GM18951 (cell line): Measurements from ENCODE around the gene DNAH9.

ENCODE experiments used
- POLR2A ChIP-seq: IDR thresholded peaks from 4 replicates; pipeline ENCODE4 v1.6.1; 2011; ENCODE audit warnings: mild to moderate bottlenecking; ENCODE audit not compliant: insufficient read length, insufficient read depth; ENCODE audit errors: extremely low read depth
- in situ Hi-C: fragments of 300-500 bp; cut with MboI; formaldehyde crosslinking; loops from one replicate; pipeline ENCODE4 v1.12.0; 2022; ENCODE audit warnings: low sequenced_read_pairs, mixed read lengths, inconsistent platforms; ENCODE audit not compliant: unreplicated experiment

The DNAH9 gene

DNA sequence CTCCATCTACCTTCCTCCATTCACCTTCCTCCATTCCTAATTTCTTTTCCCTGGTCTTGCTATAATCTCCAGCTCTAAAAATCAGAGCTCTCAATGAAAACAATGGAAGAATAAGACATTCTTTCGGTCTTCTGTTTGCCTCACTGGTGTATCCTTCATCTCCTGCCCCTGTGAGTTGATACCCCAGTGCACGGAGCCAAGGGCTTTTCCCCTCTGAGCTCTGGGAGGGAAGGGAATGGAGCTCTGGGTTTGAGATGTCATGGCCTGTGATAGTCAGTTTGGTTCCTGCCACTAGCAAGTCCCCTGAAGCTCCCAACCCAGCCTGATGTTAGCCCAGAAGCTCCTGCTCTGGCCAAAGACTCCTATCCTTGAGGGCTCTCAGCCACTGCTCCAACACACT is 36.6 kb upstream of the DNAH9 start:
- TF ChIP-seq POLR2A = no peak
- in situ Hi-C loops = no loop called here

DNA sequence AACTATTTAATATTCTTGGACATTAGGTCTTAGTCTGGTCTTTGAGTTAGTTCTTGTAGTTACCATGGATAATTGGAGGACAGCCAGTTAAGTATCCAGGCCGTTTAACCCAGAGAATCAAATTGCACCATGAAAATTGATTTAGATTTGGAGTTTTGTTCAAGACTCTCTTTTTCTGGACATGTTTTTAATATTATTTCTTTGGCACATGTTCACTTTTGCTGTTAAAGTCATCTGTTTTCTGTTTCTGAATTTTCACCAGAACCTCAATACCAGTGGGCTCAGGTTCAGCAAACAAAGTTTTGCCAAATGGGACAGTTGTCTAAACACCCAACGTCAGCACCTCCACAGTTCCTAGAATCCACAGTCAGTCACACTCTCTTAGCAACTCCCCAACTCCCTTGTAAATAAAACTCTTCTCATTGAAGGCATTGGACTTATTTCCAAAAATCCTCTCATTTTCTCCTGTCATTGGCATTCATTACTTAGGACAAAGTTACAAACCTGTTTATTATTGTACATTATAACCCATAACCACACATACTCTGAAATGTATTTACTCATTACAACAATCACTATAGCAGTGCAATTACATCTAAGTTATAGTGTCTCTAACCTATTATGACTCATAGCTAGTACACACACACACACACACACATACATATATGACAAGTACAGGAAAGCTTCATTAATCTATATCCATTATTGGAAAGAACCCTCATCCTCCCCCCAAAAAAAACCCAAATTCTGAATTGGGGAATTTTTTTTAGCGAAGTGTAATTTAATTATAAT is 33.5 kb upstream of the DNAH9 start:
- in situ Hi-C loops = no loop called here
- no peak for TF ChIP-seq POLR2A

DNA sequence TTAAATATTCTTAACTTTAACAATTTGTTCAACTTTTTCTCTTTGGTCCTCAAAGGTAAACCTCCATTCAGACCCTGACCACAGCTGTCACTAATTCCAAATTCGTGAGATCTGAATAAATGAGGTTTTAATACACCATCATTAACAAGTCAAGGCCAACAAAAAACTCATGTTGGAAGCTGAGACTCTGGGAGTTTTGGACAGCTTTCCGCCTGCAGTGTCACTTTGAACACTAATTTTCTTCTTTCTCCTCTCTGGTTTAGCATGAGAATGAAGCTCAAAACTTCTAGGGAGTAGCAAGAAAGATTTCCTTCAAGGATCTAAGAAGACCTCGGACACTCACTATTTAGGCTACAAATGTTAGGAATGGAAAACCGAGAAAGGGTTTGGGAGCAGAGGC is 32.7 kb upstream of the DNAH9 start:
- in situ Hi-C loops = no loop called here
- no peak for TF ChIP-seq POLR2A

GRCh38 chr17:11578998-11579397 is 19.3 kb upstream of the DNAH9 start:
- in situ Hi-C loops = no loop called here

GRCh38 chr17:11580677-11581076 is 17.6 kb upstream of the DNAH9 start:
- no peak for TF ChIP-seq POLR2A
- in situ Hi-C loops = no loop called here

More at GRCh38 chr17:11578998-11579397, 19.3 kb upstream of the DNAH9 start:
- no peak for TF ChIP-seq POLR2A

GRCh38 chr17:11582217-11582616 is 16.1 kb upstream of the DNAH9 start:
- in situ Hi-C loops = no loop called here
- no peak for TF ChIP-seq POLR2A

- TF ChIP-seq POLR2A = no peak
- in situ Hi-C loops = no loop called here
These were observed 14.8 kb upstream of the DNAH9 start for GRCh38 chr17:11583306-11583992.

- TF ChIP-seq POLR2A = no peak
- in situ Hi-C loops = no loop called here
These were observed 8.6 kb upstream of the DNAH9 start for GRCh38 chr17:11589716-11590115.

DNA sequence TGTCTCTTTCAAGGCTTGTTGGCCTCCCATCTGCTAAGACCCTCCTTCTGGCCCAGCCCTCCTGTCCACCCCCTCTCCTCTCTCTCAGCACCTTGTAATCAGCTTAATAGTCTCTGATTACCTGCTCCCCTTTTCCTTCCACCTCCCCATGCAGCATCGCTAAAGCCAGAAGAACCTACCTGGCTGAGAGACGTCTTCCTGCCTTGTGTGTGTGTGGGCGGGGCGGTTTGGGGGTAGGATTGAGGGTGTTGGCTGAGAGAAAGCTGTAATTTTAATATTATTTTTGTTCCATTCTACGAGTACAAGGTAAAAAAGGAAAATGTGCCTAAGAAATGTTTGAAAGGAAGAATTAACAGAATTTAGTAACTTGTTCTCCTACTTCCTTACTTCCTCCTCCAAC is 3.4 kb downstream of the DNAH9 start:
- TF ChIP-seq POLR2A = no peak
- in situ Hi-C loops = no loop called here

DNA sequence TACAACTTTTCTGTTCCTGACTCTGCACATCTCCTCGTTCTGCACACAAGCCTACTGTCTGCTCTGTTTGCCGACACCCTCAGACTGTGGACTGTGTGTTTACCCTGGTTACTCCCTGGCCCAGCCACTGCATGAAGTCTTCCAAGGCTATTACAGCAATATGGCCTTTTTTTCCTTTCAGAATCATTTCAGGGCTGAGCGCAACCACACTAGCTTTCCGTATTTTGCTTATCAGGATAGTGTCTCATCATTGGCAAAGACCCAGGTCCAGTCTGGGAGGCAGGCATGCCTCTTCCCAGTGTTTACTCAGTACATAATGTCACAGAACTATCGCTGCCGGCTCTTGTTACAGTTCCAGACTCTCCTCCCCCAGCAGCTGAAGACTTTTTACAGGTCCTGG is 10.1 kb downstream of the DNAH9 start:
- in situ Hi-C loops = no loop called here
- TF ChIP-seq POLR2A = no peak

DNA sequence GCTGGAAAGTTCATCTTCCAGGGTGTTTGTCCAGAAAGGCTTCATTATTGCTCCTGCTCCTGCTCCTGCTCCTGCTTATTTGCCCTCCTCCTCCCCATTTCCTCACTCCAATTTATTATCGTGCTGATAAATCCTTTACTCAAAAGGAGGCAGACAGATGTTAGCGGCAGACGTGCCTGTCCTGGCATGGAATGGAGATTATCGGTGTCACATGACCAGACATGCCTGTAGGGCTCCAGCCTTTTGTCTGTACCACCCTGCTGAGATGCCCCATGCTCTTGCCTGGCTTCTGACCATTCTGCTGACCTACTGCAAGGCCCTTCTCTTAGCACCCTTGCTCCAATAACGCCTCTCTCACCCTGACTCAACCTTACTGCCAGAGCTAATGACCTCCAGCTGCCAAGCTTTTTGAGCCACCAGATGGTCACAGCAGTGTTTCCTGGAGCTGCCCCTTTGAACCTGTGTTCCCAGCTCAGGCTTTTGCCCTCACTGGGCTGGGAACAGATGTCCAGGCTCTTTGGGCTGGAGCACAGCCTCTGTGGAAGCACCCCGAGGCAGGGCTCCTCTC is 12.8 kb downstream of the DNAH9 start:
- in situ Hi-C loops = no loop called here
- no peak for TF ChIP-seq POLR2A

GRCh38 chr17:11612956-11613355 is 14.7 kb downstream of the DNAH9 start:
- TF ChIP-seq POLR2A = no peak
- in situ Hi-C loops = no loop called here

DNA sequence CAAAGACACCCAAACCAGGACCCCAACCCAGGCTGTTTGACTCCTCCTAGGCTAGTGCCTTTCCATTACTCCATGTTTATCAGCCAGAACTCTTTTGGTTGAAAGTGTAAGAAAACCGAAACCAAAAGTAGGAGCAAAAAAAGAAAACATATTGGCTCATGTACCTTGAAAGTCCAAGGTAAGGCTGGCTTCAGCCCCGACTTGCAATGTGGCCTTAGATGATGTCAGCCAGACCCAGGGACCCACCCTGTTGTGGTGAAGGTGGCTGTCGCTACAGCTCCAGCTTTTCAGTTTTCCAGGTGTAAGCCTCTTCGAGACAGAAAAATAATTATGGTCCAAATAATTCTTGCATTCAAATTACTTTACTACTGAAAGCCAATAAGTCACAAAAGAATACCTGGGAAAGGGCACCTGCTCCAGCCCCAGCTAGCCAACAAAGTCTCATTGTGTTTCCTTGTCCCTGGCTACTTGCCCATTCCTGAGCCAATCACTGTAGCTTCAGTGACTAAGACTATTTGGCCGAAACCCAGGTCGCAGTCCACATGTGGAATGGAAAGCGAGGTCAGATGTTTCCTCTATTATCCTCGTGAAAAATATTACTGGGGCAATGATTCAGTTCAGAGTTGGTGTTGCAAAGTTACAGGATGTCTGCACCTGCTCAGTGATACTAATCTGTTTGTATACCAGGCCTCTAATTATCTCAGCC is 20.7 kb downstream of the DNAH9 start:
- in situ Hi-C loops = no loop called here
- no peak for TF ChIP-seq POLR2A
